ENCODE data around the gene ZNF554.
"Not testable (repeated sequence)": the region's sequence is repeated elsewhere in the genome, so short reads cannot be mapped to it uniquely, and the experiment has no call there.

Gene ZNF554

GRCh38 chr19:2790557-2791271 is 29.0 kb upstream of the ZNF554 start:
- DNase-seq (ENCODE audit: low read depth): no peak

GRCh38 chr19:2791440-2791839 is 28.2 kb upstream of the ZNF554 start:
- DNase-seq (ENCODE audit: low read depth): no peak

- no peak for DNase-seq (ENCODE audit: low read depth)
These were observed 27.8 kb upstream of the ZNF554 start for GRCh38 chr19:2791876-2792275.

- DNase-seq (ENCODE audit: low read depth): not testable (repeated sequence)
These were observed 27.0 kb upstream of the ZNF554 start for GRCh38 chr19:2792666-2793065.

GRCh38 chr19:2793126-2793525 is 26.5 kb upstream of the ZNF554 start:
- DNase-seq (ENCODE audit: low read depth): no peak

GRCh38 chr19:2793577-2793976 is 26.1 kb upstream of the ZNF554 start:
- no peak for DNase-seq (ENCODE audit: low read depth)

GRCh38 chr19:2795827-2796658 is 23.6 kb upstream of the ZNF554 start:
- no peak for DNase-seq (ENCODE audit: low read depth)

GRCh38 chr19:2796659-2797266 is 22.9 kb upstream of the ZNF554 start:
- DNase-seq (ENCODE audit: low read depth): no peak

GRCh38 chr19:2797280-2797679 is 22.4 kb upstream of the ZNF554 start:
- no peak for DNase-seq (ENCODE audit: low read depth)

- no peak for DNase-seq (ENCODE audit: low read depth)
These were observed 21.4 kb upstream of the ZNF554 start for GRCh38 chr19:2798158-2798685.

GRCh38 chr19:2798733-2799132 is 20.9 kb upstream of the ZNF554 start:
- no peak for DNase-seq (ENCODE audit: low read depth)

GRCh38 chr19:2799273-2800020 is 20.2 kb upstream of the ZNF554 start:
- no peak for DNase-seq (ENCODE audit: low read depth)

- DNase-seq (ENCODE audit: low read depth): no peak
These were observed 19.2 kb upstream of the ZNF554 start for GRCh38 chr19:2800506-2800905.

GRCh38 chr19:2802826-2803225 is 16.8 kb upstream of the ZNF554 start:
- no peak for DNase-seq (ENCODE audit: low read depth)

GRCh38 chr19:2803486-2804155 is 16.0 kb upstream of the ZNF554 start:
- no peak for DNase-seq (ENCODE audit: low read depth)

GRCh38 chr19:2804156-2805004 is 15.3 kb upstream of the ZNF554 start:
- no peak for DNase-seq (ENCODE audit: low read depth)

GRCh38 chr19:2805261-2805900 is 14.3 kb upstream of the ZNF554 start:
- no peak for DNase-seq (ENCODE audit: low read depth)

- no peak for DNase-seq (ENCODE audit: low read depth)
These were observed 13.5 kb upstream of the ZNF554 start for GRCh38 chr19:2805991-2806649.

GRCh38 chr19:2806736-2807378 is 12.8 kb upstream of the ZNF554 start:
- no peak for DNase-seq (ENCODE audit: low read depth)

Measured in fibroblast of gingiva (primary cell).